A673 (cell line): Measurements from ENCODE around the gene MOXD1. TPM values are rescaled to one million over a fixed set of nuclear protein-coding genes. Genes with fewer than 3 reads are reported as not detected.

ENCODE experiments used
- BruUV-seq: library from RNA; stranded (reverse); fragments of 400-500 nt; replicated peaks from 2 replicates; lab custom pipeline; 2021; lab: Mats Ljungman, UMichigan
- CTCF ChIA-PET: fragments of 300-600 bp; sonication (Branson Sonifier 250); formaldehyde crosslinking; loops from one replicate; lab custom pipeline; 2022; ENCODE audit warnings: antibody characterized with exemption; lab: Charles Lee
- POLR2A ChIA-PET: fragments of 300-600 bp; sonication (Branson Sonifier 250); formaldehyde crosslinking; loops from one replicate; lab custom pipeline; 2022; ENCODE audit warnings: antibody characterized with exemption; ENCODE audit not compliant: low non-redundant PET; lab: Charles Lee
- DNase-seq: peaks from one replicate; pipeline ENCODE4 v3.0.0-alpha.2; 2015; ENCODE audit warnings: low spot score
- H3K27ac ChIP-seq: fragments of 200-600 bp; sonication (generic); 2 replicates; pipeline ENCODE4 v1.5.1; 2016; ENCODE audit warnings: mixed run types, low read depth, mild to moderate bottlenecking, mixed read lengths, antibody characterized with exemption, low read length; ENCODE audit not compliant: poor library complexity, severe bottlenecking
- H3K27me3 ChIP-seq: fragments of 200-600 bp; sonication (generic); replicated peaks from 2 replicates; pipeline ENCODE4 v1.6.1; 2017; ENCODE audit warnings: mixed run types, low read depth, mild to moderate bottlenecking, mixed read lengths, antibody characterized with exemption, low read length; ENCODE audit not compliant: insufficient read depth, poor library complexity
- H3K36me3 ChIP-seq: fragments of 200-600 bp; sonication (generic); 2 replicates; pipeline ENCODE4 v1.6.1; 2016; ENCODE audit warnings: mixed run types, mild to moderate bottlenecking, mixed read lengths, antibody characterized with exemption, low read length; ENCODE audit not compliant: insufficient read depth, poor library complexity, severe bottlenecking
- H3K4me1 ChIP-seq: fragments of 200-600 bp; sonication (generic); 2 replicates; pipeline ENCODE4 v1.6.1; 2017; ENCODE audit warnings: mixed run types, mild to moderate bottlenecking, mixed read lengths, antibody characterized with exemption, low read length; ENCODE audit not compliant: insufficient read depth, poor library complexity, severe bottlenecking
- H3K4me3 ChIP-seq: fragments of 200-600 bp; sonication (generic); 2 replicates; pipeline ENCODE4 v1.5.1; 2016; ENCODE audit warnings: low read depth, mixed run types, mild to moderate bottlenecking, mixed read lengths, low read length; ENCODE audit not compliant: poor library complexity, severe bottlenecking
- H3K9me3 ChIP-seq: fragments of 200-600 bp; sonication (generic); 2 replicates; pipeline ENCODE4 v1.6.1; 2016; ENCODE audit warnings: mixed run types, low read depth, mild to moderate bottlenecking, mixed read lengths, antibody characterized with exemption, low read length; ENCODE audit not compliant: poor library complexity, severe bottlenecking
- EZH2 ChIP-seq: fragments of 200-600 bp; sonication (generic); IDR thresholded peaks from 2 replicates; pipeline ENCODE4 v1.6.1; 2017; ENCODE audit warnings: borderline replicate concordance, low read depth, mild to moderate bottlenecking, mixed read lengths, antibody characterized with exemption, low read length; ENCODE audit not compliant: poor library complexity, severe bottlenecking
- intact Hi-C: fragments of 100-400 bp; cut with micrococcal nuclease; formaldehyde crosslinking; loops from one replicate; pipeline ENCODE4 v1.10.0; 2022; ENCODE audit not compliant: unreplicated experiment
- total RNA-seq: library from RNA; stranded (reverse); gene quantifications from 2 replicates; pipeline ENCODE4 v1.2.3, GENCODE V29; 2021
- TF ChIP-seq, protein P1 (sequence below): fragments of 300-800, 200-600 bp; sonication (generic); conservative IDR thresholded peaks from 2 replicates; pipeline ENCODE4 v1.5.1; 2017; ENCODE audit warnings: low read depth, mild to moderate bottlenecking, antibody characterized with exemption, low read length, moderate library complexity, mixed read lengths

The MOXD1 gene
- total RNA-seq, 1 experiment from 2014 or later: not detected

DNA sequence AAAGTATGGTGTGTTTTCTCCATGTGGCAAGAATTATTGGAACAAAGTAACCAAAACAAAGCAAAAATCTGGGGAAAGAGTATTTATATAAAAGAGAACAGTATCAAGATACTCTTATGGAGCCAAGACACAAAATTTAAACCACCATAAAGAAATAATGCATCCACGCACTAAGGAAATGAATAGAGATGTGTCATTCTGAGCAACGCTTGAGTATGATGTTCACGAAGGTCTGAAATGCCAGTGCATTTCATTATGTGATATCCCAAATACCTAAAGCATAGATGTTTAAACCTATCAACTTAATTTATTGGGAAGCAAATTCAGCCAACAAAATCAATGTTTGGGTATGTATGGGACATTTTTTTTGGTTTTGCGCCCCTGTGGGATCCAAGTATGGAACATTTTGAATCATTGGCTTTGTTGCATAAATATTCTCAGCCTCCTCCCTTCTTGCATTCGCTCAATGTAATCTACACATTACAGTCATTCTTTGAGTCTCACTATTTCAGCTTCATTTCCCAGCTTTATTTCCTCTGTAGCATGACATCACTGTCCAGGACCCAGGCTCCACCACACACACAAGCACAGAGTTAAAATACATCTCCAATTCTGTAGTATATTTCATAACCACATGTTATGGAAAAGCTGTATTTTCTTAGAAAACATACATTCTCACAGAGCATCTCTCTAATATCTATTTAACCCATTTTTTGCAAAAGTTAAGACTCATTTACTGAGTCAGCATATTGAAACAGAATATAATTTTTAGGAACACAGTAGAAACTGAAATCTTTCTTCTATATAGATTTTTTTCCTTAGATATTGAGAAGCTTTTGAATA lies 11.6 kb upstream of the MOXD1 start:
- no peaks in the 10 kb centered on the region for H3K36me3 ChIP-seq
- no peak for DNase-seq
- ChIA-PET POLR2A (no interaction called here), CTCF (no interaction called here)
- H3K27me3 ChIP-seq: peaks cover 68% of the 10 kb centered on the region
- no peak for TF ChIP-seq EZH2
- TF ChIP-seq, protein P1, sequence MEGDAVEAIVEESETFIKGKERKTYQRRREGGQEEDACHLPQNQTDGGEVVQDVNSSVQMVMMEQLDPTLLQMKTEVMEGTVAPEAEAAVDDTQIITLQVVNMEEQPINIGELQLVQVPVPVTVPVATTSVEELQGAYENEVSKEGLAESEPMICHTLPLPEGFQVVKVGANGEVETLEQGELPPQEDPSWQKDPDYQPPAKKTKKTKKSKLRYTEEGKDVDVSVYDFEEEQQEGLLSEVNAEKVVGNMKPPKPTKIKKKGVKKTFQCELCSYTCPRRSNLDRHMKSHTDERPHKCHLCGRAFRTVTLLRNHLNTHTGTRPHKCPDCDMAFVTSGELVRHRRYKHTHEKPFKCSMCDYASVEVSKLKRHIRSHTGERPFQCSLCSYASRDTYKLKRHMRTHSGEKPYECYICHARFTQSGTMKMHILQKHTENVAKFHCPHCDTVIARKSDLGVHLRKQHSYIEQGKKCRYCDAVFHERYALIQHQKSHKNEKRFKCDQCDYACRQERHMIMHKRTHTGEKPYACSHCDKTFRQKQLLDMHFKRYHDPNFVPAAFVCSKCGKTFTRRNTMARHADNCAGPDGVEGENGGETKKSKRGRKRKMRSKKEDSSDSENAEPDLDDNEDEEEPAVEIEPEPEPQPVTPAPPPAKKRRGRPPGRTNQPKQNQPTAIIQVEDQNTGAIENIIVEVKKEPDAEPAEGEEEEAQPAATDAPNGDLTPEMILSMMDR: no peak
- H3K4me1 ChIP-seq: no peaks in the 10 kb centered on the region
- H3K9me3 ChIP-seq: peaks cover 6% of the 10 kb centered on the region
- H3K27ac ChIP-seq: no peak overlapping the region
- no TSS peak for BruUV-seq
- intact Hi-C loops: no loop called here
- no peak overlapping the region for H3K4me3 ChIP-seq

DNA sequence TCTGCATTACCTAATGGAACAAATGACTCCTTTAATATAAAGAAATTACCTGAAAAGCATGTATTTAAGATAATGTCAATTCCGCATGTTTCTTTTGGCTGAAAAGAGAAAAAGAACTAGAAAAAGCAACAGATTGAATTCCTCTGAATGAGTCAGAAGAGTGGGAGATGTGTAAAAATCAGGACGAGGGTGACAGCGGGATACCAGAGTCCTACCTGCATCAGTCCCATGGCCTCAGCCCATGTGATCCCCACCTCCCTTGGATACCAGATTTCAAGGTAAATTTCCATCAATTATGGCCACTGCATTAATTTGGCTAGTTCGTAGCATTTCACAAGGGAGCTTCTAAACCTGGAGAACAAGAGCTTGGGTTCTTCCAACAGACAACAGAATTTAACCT lies 10.0 kb upstream of the MOXD1 start:
- Histone ChIP-seq H3K36me3 (no peaks in the 10 kb centered on the region), H3K4me3 (no peak overlapping the region), H3K9me3 (no peaks in the 10 kb centered on the region), H3K4me1 (no peaks in the 10 kb centered on the region), H3K27ac (no peak overlapping the region), H3K27me3 (peaks cover 75% of the 10 kb centered on the region)
- CTCF ChIA-PET: no interaction called here
- POLR2A ChIA-PET: no interaction called here
- no peak for DNase-seq
- intact Hi-C loops: no loop called here
- BruUV-seq: no TSS peak
- TF ChIP-seq EZH2: no peak
- TF ChIP-seq, protein P1: no peak

DNA sequence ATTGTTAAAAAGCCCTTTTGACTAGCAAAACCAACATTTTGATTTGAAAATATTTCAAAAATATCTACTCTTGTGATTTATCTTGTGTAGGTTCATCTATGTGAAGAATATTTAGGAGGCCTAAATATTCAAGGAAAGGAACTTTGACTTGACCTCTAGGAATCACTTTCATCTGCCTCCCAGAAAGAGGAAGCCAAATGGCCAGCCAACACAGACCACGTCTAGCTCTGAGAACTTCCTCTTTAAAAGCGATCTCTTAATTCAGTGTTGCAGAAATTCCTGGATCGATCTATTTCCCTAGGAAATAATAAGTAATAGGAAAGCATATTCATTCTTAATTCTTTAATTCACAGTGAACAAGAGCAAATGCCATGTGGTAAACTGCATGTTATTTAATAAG lies 9.6 kb upstream of the MOXD1 start:
- POLR2A ChIA-PET: no interaction called here
- Histone ChIP-seq H3K9me3 (no peaks in the 10 kb centered on the region), H3K4me3 (no peak overlapping the region), H3K27ac (no peak overlapping the region), H3K36me3 (no peaks in the 10 kb centered on the region), H3K27me3 (peaks cover 77% of the 10 kb centered on the region), H3K4me1 (no peaks in the 10 kb centered on the region)
- CTCF ChIA-PET: no interaction called here
- no TSS peak for BruUV-seq
- DNase-seq: no peak
- TF ChIP-seq, protein P1: no peak
- TF ChIP-seq EZH2: no peak
- intact Hi-C loops: no loop called here
